ENCODE data around the gene GTPBP10.

The GTPBP10 gene

GRCh38 chr7:90412458-90413184 is 66.1 kb downstream of the GTPBP10 start:
- H3K4me3 ChIP-seq (ENCODE audit: low read depth, low read length) = no peak overlapping the region
- ChIA-PET CTCF (interaction anchor here (0.9 to 8.8 kb wide), 5 partner anchors 8 to 51 kb away, joined by 3 to 77 read pairs (median 9); partner anchors contain the start of gene CLDN12), POLR2A (no interaction called here)
- TF ChIP-seq CTCF (IDR thresholded peaks at IDR 0.05; ENCODE audit: insufficient read depth, low read length, missing control alignments) = peak; percentile 13
- DNase-seq (ENCODE audit: low read depth, low spot score) = no peak

GRCh38 chr7:90413185-90413528 is 66.6 kb downstream of the GTPBP10 start:
- H3K4me3 ChIP-seq (ENCODE audit: low read depth, low read length) = no peak overlapping the region
- ChIA-PET CTCF (interaction anchor here (1.0 to 8.8 kb wide), 2 partner anchors 16 to 101 kb away, joined by 4 to 77 read pairs; no protein-coding TSS in a partner anchor), POLR2A (no interaction called here)
- DNase-seq (ENCODE audit: low read depth, low spot score) = no peak
- TF ChIP-seq CTCF (IDR thresholded peaks at IDR 0.05; ENCODE audit: insufficient read depth, low read length, missing control alignments) = no peak

- no peak overlapping the region for H3K4me3 ChIP-seq (ENCODE audit: low read depth, low read length)
- ChIA-PET CTCF (interaction anchor here (1.4 to 8.8 kb wide), 6 partner anchors 8 to 268 kb away, joined by 3 to 77 read pairs (median 10); partner anchors contain the start of gene STEAP1), POLR2A (no interaction called here)
- no peak for TF ChIP-seq CTCF (IDR thresholded peaks at IDR 0.05; ENCODE audit: insufficient read depth, low read length, missing control alignments)
- no peak for DNase-seq (ENCODE audit: low read depth, low spot score)
Measured at GRCh38 chr7:90421651-90422050, 75.1 kb downstream of the GTPBP10 start.

- CTCF ChIA-PET = interaction anchor here (0.9 to 5.6 kb wide), 4 partner anchors 13 to 271 kb away, joined by 3 to 29 read pairs (median 6); partner anchors contain the start of gene STEAP1
- TF ChIP-seq CTCF (IDR thresholded peaks at IDR 0.05; ENCODE audit: insufficient read depth, low read length, missing control alignments) = no peak
- H3K4me3 ChIP-seq (ENCODE audit: low read depth, low read length) = no peak overlapping the region
- DNase-seq (ENCODE audit: low read depth, low spot score) = no peak
- POLR2A ChIA-PET = no interaction called here
Measured at GRCh38 chr7:90424720-90425119, 78.2 kb downstream of the GTPBP10 start.

GRCh38 chr7:90425376-90425775 is 78.9 kb downstream of the GTPBP10 start:
- no peak for DNase-seq (ENCODE audit: low read depth, low spot score)
- H3K4me3 ChIP-seq (ENCODE audit: low read depth, low read length) = no peak overlapping the region
- no peak for TF ChIP-seq CTCF (IDR thresholded peaks at IDR 0.05; ENCODE audit: insufficient read depth, low read length, missing control alignments)
- CTCF ChIA-PET = interaction anchor here (0.9 to 8.6 kb wide), 2 partner anchors 20 to 272 kb away, joined by 3 to 97 read pairs; partner anchors contain the start of gene STEAP1
- POLR2A ChIA-PET = no interaction called here

GRCh38 chr7:90430614-90431460 is 84.3 kb downstream of the GTPBP10 start:
- no peak for TF ChIP-seq CTCF (IDR thresholded peaks at IDR 0.05; ENCODE audit: insufficient read depth, low read length, missing control alignments)
- ChIA-PET POLR2A (no interaction called here), CTCF (interaction anchor here (0.6 to 8.6 kb wide), 8 partner anchors 8 to 289 kb away, joined by 3 to 97 read pairs (median 4); partner anchors contain the start of gene STEAP1)
- DNase-seq (ENCODE audit: low read depth, low spot score) = no peak
- H3K4me3 ChIP-seq (ENCODE audit: low read depth, low read length) = no peak overlapping the region
